Stomach (tissue), 4 donors: Measurements from ENCODE around the gene RFT1.

Experiments
- CTCF ChIP-seq, 7 experiments: fragments of 450-650 bp in 4 of 7; fragments of 200-600 bp in 3 of 7; sonication (generic) in 3 of 7; IDR thresholded peaks; one replicate each; pipeline ENCODE4 v1.5.1; 2016 to 2019; ENCODE audit warnings: antibody characterized with exemption in 7 of 7, control low read depth in 2 of 7, mild to moderate bottlenecking in 1 of 7
- POLR2A ChIP-seq, 4 donors: fragments of 450-650 bp; IDR thresholded peaks; one replicate each; pipeline ENCODE4 v1.6.1; 2016; ENCODE audit warnings: antibody characterized with exemption in 4 of 4, control low read depth in 2 of 4, mild to moderate bottlenecking in 1 of 4, moderate library complexity in 1 of 4
- POLR2AphosphoS5 ChIP-seq, 3 donors: sonication (generic); formaldehyde crosslinking; IDR thresholded peaks; one replicate each; pipeline ENCODE4 v1.6.1; 2016; ENCODE audit warnings: antibody characterized with exemption in 3 of 3

- TF ChIP-seq CTCF (IDR thresholded peaks at IDR 0.05) (peak in 5 of 7 experiments; percentile 70 to 94 (median 79)), POLR2A (IDR thresholded peaks at IDR 0.05) (no peak), POLR2AphosphoS5 (IDR thresholded peaks at IDR 0.05) (peak; percentile 7 to 75 (median 19))
Measured at GRCh38 chr3:53134631-53135232, 4.5 kb upstream of the RFT1 start.
